Suprapubic skin (tissue), 3 donors: ENCODE results near the gene COL6A1.

Experiments
- CTCF ChIP-seq, 2 donors: fragments of 200-600 bp in 1 of 2; fragments of 450-650 bp in 1 of 2; sonication (generic) in 1 of 2; IDR thresholded peaks; one replicate each; pipeline ENCODE4 v1.5.1; 2016 to 2019; ENCODE audit warnings: antibody characterized with exemption in 2 of 2, mild to moderate bottlenecking in 1 of 2, moderate library complexity in 1 of 2
- EP300 ChIP-seq: sonication (generic); formaldehyde crosslinking; IDR thresholded peaks from one replicate; pipeline ENCODE4 v1.6.1; 2017; ENCODE audit warnings: antibody characterized with exemption
- POLR2A ChIP-seq, 2 donors: fragments of 450-650 bp; IDR thresholded peaks; one replicate each; pipeline ENCODE4 v1.6.1; 2017; ENCODE audit warnings: antibody characterized with exemption in 2 of 2, mild to moderate bottlenecking in 2 of 2, moderate library complexity in 2 of 2

DNA sequence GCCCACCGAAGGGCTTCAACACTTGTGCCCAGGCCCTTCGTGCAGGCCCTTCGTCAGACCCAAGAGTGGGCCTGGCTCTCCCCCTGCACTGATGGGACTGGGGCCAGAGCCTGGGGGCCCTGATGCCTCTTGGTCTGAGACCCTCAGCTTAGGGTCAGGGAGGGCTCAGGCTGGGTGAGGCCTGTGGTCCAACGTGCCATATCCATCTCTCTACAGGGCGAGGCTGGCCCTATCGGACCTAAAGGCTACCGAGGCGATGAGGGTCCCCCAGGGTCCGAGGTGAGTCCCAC is 15.6 kb downstream of the COL6A1 start:
- TF ChIP-seq CTCF (IDR thresholded peaks at IDR 0.05) = no peak
- no peak for TF ChIP-seq POLR2A (IDR thresholded peaks at IDR 0.05)
- no peak for TF ChIP-seq EP300
